Trophoblast cell (in vitro differentiated cells and primary cell): ENCODE data around the gene PFDN6.

Experiments used
- DNase-seq, 2 donors: peaks; one replicate each; pipeline ENCODE4 v3.0.0-alpha.2; 2016
- H2AFZ ChIP-seq: 2 replicates; pipeline ENCODE4 v1.6.1; 2013; ENCODE audit warnings: low read length, moderate library complexity, mild to moderate bottlenecking; ENCODE audit not compliant: insufficient read depth, poor library complexity
- H2AK5ac ChIP-seq: 2 replicates; pipeline ENCODE4 v1.6.1; 2013; ENCODE audit warnings: mild to moderate bottlenecking, low read length
- H2BK120ac ChIP-seq: 2 replicates; pipeline ENCODE4 v1.6.1; 2013; ENCODE audit warnings: low read length, mild to moderate bottlenecking, moderate library complexity; ENCODE audit not compliant: insufficient read depth, poor library complexity
- H2BK12ac ChIP-seq: 2 replicates; pipeline ENCODE4 v1.6.1; 2013; ENCODE audit warnings: mild to moderate bottlenecking, low read length, moderate library complexity
- H2BK5ac ChIP-seq: 2 replicates; pipeline ENCODE4 v1.6.1; 2013; ENCODE audit warnings: low read length, low read depth, moderate library complexity, mild to moderate bottlenecking; ENCODE audit not compliant: poor library complexity
- H3K14ac ChIP-seq: 2 replicates; pipeline ENCODE4 v1.6.1; 2013; ENCODE audit warnings: mild to moderate bottlenecking, low read length
- H3K18ac ChIP-seq: 2 replicates; pipeline ENCODE4 v1.6.1; 2013; ENCODE audit warnings: mild to moderate bottlenecking, low read length
- H3K23ac ChIP-seq: 2 replicates; pipeline ENCODE4 v1.6.1; 2013; ENCODE audit warnings: low read length
- H3K27ac ChIP-seq: 2 replicates; pipeline ENCODE4 v1.5.1; 2013; ENCODE audit warnings: low read depth, mild to moderate bottlenecking, inconsistent platforms, low read length, moderate library complexity
- H3K27me3 ChIP-seq: 2 replicates; pipeline ENCODE4 v1.6.1; 2013; ENCODE audit warnings: inconsistent platforms, mild to moderate bottlenecking, low read length, moderate library complexity; ENCODE audit not compliant: insufficient read depth
- H3K36me3 ChIP-seq, 2 experiments: 1 replicate in 1 of 2; 2 replicates in 1 of 2; pipeline ENCODE4 v1.6.1; 2013; ENCODE audit warnings: low read length in 2 of 2, mild to moderate bottlenecking in 2 of 2, moderate library complexity in 1 of 2; ENCODE audit not compliant: insufficient read depth in 2 of 2, control insufficient read depth in 1 of 2
- H3K4ac ChIP-seq: 2 replicates; pipeline ENCODE4 v1.6.1; 2013; ENCODE audit warnings: low read depth, mild to moderate bottlenecking, low read length, moderate library complexity
- H3K4me1 ChIP-seq, 2 experiments: 1 replicate in 1 of 2; 2 replicates in 1 of 2; pipeline ENCODE4 v1.6.1; 2013; ENCODE audit warnings: low read length in 2 of 2, mild to moderate bottlenecking in 2 of 2, moderate library complexity in 1 of 2; ENCODE audit not compliant: insufficient read depth in 2 of 2, control insufficient read depth in 1 of 2
- H3K4me2 ChIP-seq: 2 replicates; pipeline ENCODE4 v1.6.1; 2013; ENCODE audit warnings: inconsistent platforms, mild to moderate bottlenecking, low read length, moderate library complexity
- H3K4me3 ChIP-seq: 2 replicates; pipeline ENCODE4 v1.5.1; 2013; ENCODE audit warnings: mild to moderate bottlenecking, low read depth, low read length, inconsistent platforms
- H3K79me1 ChIP-seq: one replicate; pipeline ENCODE4 v1.6.1; 2013; ENCODE audit warnings: low read length
- H3K79me2 ChIP-seq: 2 replicates; pipeline ENCODE4 v1.6.1; 2013; ENCODE audit warnings: low read length, mild to moderate bottlenecking; ENCODE audit not compliant: control insufficient read depth, insufficient read depth, poor library complexity
- H3K9ac ChIP-seq: 2 replicates; pipeline ENCODE4 v1.6.1; 2013; ENCODE audit warnings: mild to moderate bottlenecking, low read length
- H3K9me3 ChIP-seq: 2 replicates; pipeline ENCODE4 v1.6.1; 2013; ENCODE audit warnings: low read depth, mild to moderate bottlenecking, control low read depth, inconsistent platforms, low read length; ENCODE audit not compliant: insufficient read depth
- H4K12ac ChIP-seq: 2 replicates; pipeline ENCODE4 v1.6.1; 2013; ENCODE audit warnings: low read depth, mild to moderate bottlenecking, low read length, moderate library complexity
- H4K8ac ChIP-seq: 2 replicates; pipeline ENCODE4 v1.6.1; 2013; ENCODE audit warnings: low read depth, mild to moderate bottlenecking, low read length, moderate library complexity
- H4K91ac ChIP-seq: one replicate; pipeline ENCODE4 v1.6.1; 2013; ENCODE audit warnings: low read depth, mild to moderate bottlenecking, low read length, moderate library complexity
- WGBS: extraction: QIAGEN DNeasy Blood & Tissue Kit; methylation state at CpG from one replicate; pipeline ENCODE4 v1.1.7; 2013; ENCODE audit warnings: missing lambda C conversion rate; ENCODE audit not compliant: insufficient read length, insufficient coverage; ENCODE audit errors: extremely low coverage; 5-methylcytosine and 5-hydroxymethylcytosine counted together

The PFDN6 gene

GRCh38 chr6:33313709-33314514, 24.5 kb downstream of the PFDN6 start, which contains the start of gene TAPBP:
Gene TAPBP, minus strand, starts transcription at chr6:33314078. Its CDS starts 37 bp downstream, at chr6:33314041.
- peak within 1 kb of the TSS; percentile 78 for H4K91ac ChIP-seq
- H3K4me2 ChIP-seq: peak within 1 kb of the TSS; percentile 77
- H3K79me2 ChIP-seq: peaks cover 12% of the 10 kb centered on the region
- peak within 1 kb of the TSS; percentile 49 for H2AK5ac ChIP-seq
- WGBS: no CpG with 5 or more reads among the region's 47 CpGs
- no peak within 1 kb of the TSS for H3K23ac ChIP-seq
- no peak within 1 kb of the TSS for H2BK12ac ChIP-seq
- peak within 1 kb of the TSS; percentile 90 for H3K18ac ChIP-seq
- H3K9me3 ChIP-seq: no peaks in the 10 kb centered on the region
- peak within 1 kb of the TSS; percentile 65 for H3K27ac ChIP-seq
- H2BK120ac ChIP-seq: peak within 1 kb of the TSS; percentile 33
- H4K12ac ChIP-seq: peak within 1 kb of the TSS; percentile 31
- H2BK5ac ChIP-seq: peak within 1 kb of the TSS; percentile 27
- peaks cover 14 to 23% of the 10 kb centered on the region in 2 experiments for H3K4me1 ChIP-seq
- peak within 1 kb of the TSS; percentile 11 for H3K4ac ChIP-seq
- peak within 1 kb of the TSS; percentile 63 for H4K8ac ChIP-seq
- peaks cover 18% of the 10 kb centered on the region for H3K79me1 ChIP-seq
- H3K27me3 ChIP-seq: no peaks in the 10 kb centered on the region
- peaks cover 13 to 15% of the 10 kb centered on the region in 2 experiments for H3K36me3 ChIP-seq
- peak within 1 kb of the TSS; percentile 84 for H3K4me3 ChIP-seq
- H3K14ac ChIP-seq: peak within 1 kb of the TSS; percentile 64
- H2AFZ ChIP-seq: peak within 1 kb of the TSS; percentile 24
- peak; percentile 76 to 82 for DNase-seq
- H3K9ac ChIP-seq: peak within 1 kb of the TSS; percentile 88

GRCh38 chr6:33314515-33314942, 25.1 kb downstream of the PFDN6 start:
- Histone ChIP-seq H3K9me3 (no peaks in the 10 kb centered on the region), H3K4me1 (peaks cover 15 to 24% of the 10 kb centered on the region in 2 experiments), H3K4me3 (no peak overlapping the region), H4K12ac (no peak overlapping the region), H2AFZ (no peak overlapping the region), H4K91ac (peak overlapping the region; percentile 40), H3K79me2 (peaks cover 12% of the 10 kb centered on the region), H2AK5ac (no peak overlapping the region), H4K8ac (no peak overlapping the region), H2BK12ac (no peak overlapping the region), H3K9ac (no peak overlapping the region), H2BK5ac (no peak overlapping the region), H3K4ac (no peak overlapping the region), H3K23ac (no peak overlapping the region), H3K36me3 (peaks cover 20 to 21% of the 10 kb centered on the region in 2 experiments), H3K79me1 (peaks cover 18% of the 10 kb centered on the region), H3K27me3 (no peaks in the 10 kb centered on the region), H2BK120ac (no peak overlapping the region), H3K14ac (no peak overlapping the region), H3K27ac (peak overlapping the region; percentile 9), H3K4me2 (peak overlapping the region; percentile 77), H3K18ac (no peak overlapping the region)
- DNase-seq: peak; percentile 93 to 95
- no CpG with 5 or more reads among the region's 10 CpGs for WGBS

DNA sequence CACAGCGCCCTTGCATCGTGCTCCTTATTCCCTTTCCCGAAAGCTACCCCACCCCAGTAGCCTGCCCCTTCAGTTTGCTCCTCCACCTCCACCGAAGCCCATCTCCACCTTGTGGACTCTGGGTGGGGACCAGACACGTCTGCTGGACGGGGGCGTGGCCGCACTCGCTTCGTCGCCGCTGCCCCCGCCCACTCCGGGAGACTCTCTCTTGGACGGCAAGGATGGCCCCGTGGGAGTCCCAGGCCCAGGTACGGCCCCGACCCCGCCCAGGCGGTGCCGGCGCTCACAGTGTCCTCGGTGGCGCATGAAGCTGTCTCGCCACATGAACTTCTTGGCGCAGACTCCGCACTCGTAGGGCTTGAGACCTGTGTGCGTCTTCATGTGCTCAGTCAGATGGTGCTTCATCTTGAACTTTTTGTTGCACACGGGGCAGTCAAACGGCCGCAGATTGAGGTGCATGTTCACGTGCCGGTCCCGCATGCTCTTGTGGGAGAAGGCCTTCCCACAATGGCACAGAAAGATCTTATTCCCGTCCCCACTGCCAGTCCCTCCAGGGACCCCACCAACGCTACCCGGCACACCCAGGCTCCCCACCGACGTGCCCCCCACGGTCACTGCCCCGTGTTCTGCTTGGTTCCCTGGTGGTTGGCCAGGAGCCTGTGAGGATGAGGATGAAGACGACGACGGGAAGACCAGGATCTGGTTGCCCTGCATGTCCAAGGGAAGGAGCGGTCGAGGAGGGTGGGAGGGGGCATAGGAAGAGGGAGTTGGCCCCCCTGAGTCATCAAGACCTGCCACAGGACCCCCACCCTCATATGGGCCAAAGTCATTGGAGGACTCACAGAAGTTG, 25.8 kb downstream of the PFDN6 start:
- H2AFZ ChIP-seq: no peak overlapping the region
- H3K23ac ChIP-seq: no peak overlapping the region
- no peak overlapping the region for H3K27ac ChIP-seq
- peak overlapping the region; percentile 21 for H2AK5ac ChIP-seq
- peak; percentile 84 to 87 for DNase-seq
- no peak overlapping the region for H3K18ac ChIP-seq
- no peak overlapping the region for H2BK5ac ChIP-seq
- H4K91ac ChIP-seq: peak overlapping the region; percentile 40
- peaks cover 12% of the 10 kb centered on the region for H3K79me2 ChIP-seq
- no CpG with 5 or more reads among the region's 47 CpGs for WGBS
- H3K9me3 ChIP-seq: no peaks in the 10 kb centered on the region
- H2BK120ac ChIP-seq: no peak overlapping the region
- H2BK12ac ChIP-seq: no peak overlapping the region
- H3K9ac ChIP-seq: no peak overlapping the region
- H3K4me3 ChIP-seq: no peak overlapping the region
- H3K27me3 ChIP-seq: no peaks in the 10 kb centered on the region
- H3K4me1 ChIP-seq: peaks cover 15 to 24% of the 10 kb centered on the region in 2 experiments
- H3K4ac ChIP-seq: no peak overlapping the region
- peak overlapping the region; percentile 77 for H3K4me2 ChIP-seq
- no peak overlapping the region for H4K8ac ChIP-seq
- H4K12ac ChIP-seq: no peak overlapping the region
- H3K14ac ChIP-seq: no peak overlapping the region
- H3K79me1 ChIP-seq: peaks cover 18% of the 10 kb centered on the region
- H3K36me3 ChIP-seq: peaks cover 26% of the 10 kb centered on the region in 2 experiments

- H2AFZ ChIP-seq: no peak overlapping the region
- no peak overlapping the region for H3K18ac ChIP-seq
- no peak overlapping the region for H2BK12ac ChIP-seq
- H3K79me2 ChIP-seq: peaks cover 12% of the 10 kb centered on the region
- no peak overlapping the region for H3K4ac ChIP-seq
- H2BK5ac ChIP-seq: no peak overlapping the region
- no peak overlapping the region for H3K4me3 ChIP-seq
- no peaks in the 10 kb centered on the region for H3K27me3 ChIP-seq
- DNase-seq: no peak
- H3K4me2 ChIP-seq: no peak overlapping the region
- H2BK120ac ChIP-seq: no peak overlapping the region
- no peak overlapping the region for H4K12ac ChIP-seq
- peaks cover 18% of the 10 kb centered on the region for H3K79me1 ChIP-seq
- H3K9me3 ChIP-seq: no peaks in the 10 kb centered on the region
- peaks cover 32 to 34% of the 10 kb centered on the region in 2 experiments for H3K36me3 ChIP-seq
- H3K27ac ChIP-seq: no peak overlapping the region
- WGBS: no CpG with 5 or more reads among the region's 17 CpGs
- no peak overlapping the region for H3K23ac ChIP-seq
- H4K91ac ChIP-seq: no peak overlapping the region
- no peak overlapping the region for H3K14ac ChIP-seq
- no peak overlapping the region for H4K8ac ChIP-seq
- H3K9ac ChIP-seq: no peak overlapping the region
- H3K4me1 ChIP-seq: peaks cover 18 to 29% of the 10 kb centered on the region in 2 experiments
- H2AK5ac ChIP-seq: no peak overlapping the region
Observed at GRCh38 chr6:33315793-33316602, 26.6 kb downstream of the PFDN6 start.
